ENCODE data around the gene FOXL2. TPM values are rescaled to one million over a fixed set of nuclear protein-coding genes. Genes with fewer than 3 reads are reported as not detected.

Gene FOXL2
- total and polyA plus RNA-seq, 9 of the 15 experiments (the other 6 are each of a cell fraction or from before 2014, with no cell fraction given): 0.27 to 22.1 (median 3.2) TPM

DNA sequence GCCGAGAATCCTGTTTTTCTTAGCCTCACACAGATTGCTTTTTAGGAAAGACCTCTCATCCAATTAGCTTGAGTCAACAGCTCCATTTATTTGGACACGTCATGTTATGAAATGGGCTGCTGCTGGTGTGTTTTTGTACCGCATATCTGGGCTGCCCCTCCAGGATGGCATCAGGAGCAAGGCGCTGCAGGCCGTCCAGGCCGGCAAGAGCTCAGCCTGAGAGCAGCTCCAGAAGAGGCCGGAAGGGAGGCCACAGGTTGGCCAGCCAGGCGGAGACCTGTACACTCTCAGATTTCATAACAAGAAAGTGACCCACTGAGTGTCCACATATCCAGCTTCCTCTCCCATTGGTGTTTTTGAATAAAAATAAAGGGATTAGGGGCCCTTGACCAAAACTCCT lies 28.4 kb upstream of the FOXL2 start:
- Histone ChIP-seq H2AFZ (ENCODE audit: low read depth, low read length) (no peak overlapping the region), H3K79me2 (ENCODE audit: control insufficient read depth, insufficient read depth, low read length) (no peaks in the 10 kb centered on the region), H3K36me3 (ENCODE audit: control insufficient read depth, insufficient read depth, low read length) (no peaks in the 10 kb centered on the region), H3K27ac (ENCODE audit: extremely low read depth, low read depth, low read length) (no peak overlapping the region), H3K9me3 (replicated peaks; ENCODE audit: control insufficient read depth, insufficient read depth, low read depth, low read length) (no peaks in the 10 kb centered on the region), H3K4me3 (no peak overlapping the region), H3K9ac (ENCODE audit: insufficient read depth in 1 of 2, low read depth in 2 of 2, low read length in 2 of 2) (0 out of 4 replicates have a peak overlapping the region, but pooled peaks of 1 of the 2 experiments have one; percentile 31), H3K4me2 (ENCODE audit: insufficient read depth, low read length) (no peak overlapping the region), H4K20me1 (replicated peaks; ENCODE audit: control insufficient read depth, insufficient read depth, low read length) (no peaks in the 10 kb centered on the region), H3K4me1 (replicated peaks in 1 of 2; ENCODE audit: control insufficient read depth in 2 of 2, insufficient read depth in 2 of 2, low read length in 2 of 2) (no peaks in the 10 kb centered on the region; a peak in 2 of 5 replicates), H3K27me3 (ENCODE audit: control insufficient read depth in 2 of 2, insufficient read depth in 2 of 2, low read length in 2 of 2) (peaks cover 0 to 5% of the 10 kb centered on the region in 2 experiments; a peak in 1 of 5 replicates), H3K9me1 (ENCODE audit: control insufficient read depth, insufficient read depth, low read length) (no peaks in the 10 kb centered on the region)
- CTCF ChIA-PET (ENCODE audit: low intra/inter-chr PET ratio): no interaction called here
- 60% methylated on average over 8 of the region's 8 CpGs for WGBS (ENCODE audit: insufficient coverage, low coverage, missing lambda C conversion rate)
- in situ Hi-C loops (cut with MboI) (no loop called here), intact Hi-C loops (cut with micrococcal nuclease) (no loop called here)
- ATAC-seq: no peak
- POLR2A ChIA-PET: interaction anchor here (0.9 kb wide), 1 partner anchor 28 kb away, joined by 3 read pairs; the partner anchor contains the start of genes FOXL2 and FOXL2NB
- no peak for DNase-seq (ENCODE audit: extremely low read depth in 1 of 4, low spot score in 3 of 4)
- no peak for FAIRE-seq
- no TSS peak for BruUV-seq (replicated peaks)
- TF ChIP-seq ZNF133 (CRISPR knock-in tag; IDR thresholded peaks at IDR 0.05) (no peak), DDX20 (tag; IDR thresholded peaks at IDR 0.05; ENCODE audit: low read depth) (no peak), ZNF507 (tag; conservative IDR thresholded peaks at IDR 0.05) (no peak), ZNF408 (CRISPR knock-in tag; IDR thresholded peaks at IDR 0.05; ENCODE audit: low read depth) (no peak), SOX6 (IDR thresholded peaks at IDR 0.05) (no peak), EGR1 (conservative IDR thresholded peaks at IDR 0.05) (no peak), GTF2B (IDR thresholded peaks at IDR 0.05; ENCODE audit: extremely low read depth, insufficient read length) (no peak), SIN3A (IDR thresholded peaks at IDR 0.05; ENCODE audit: borderline replicate concordance in 2 of 2, control insufficient read depth in 1 of 2, low read depth in 2 of 2, low read length in 2 of 2) (no peak), ZBTB11 (CRISPR knock-in tag; IDR thresholded peaks at IDR 0.05) (no peak), FOXJ3 (CRISPR knock-in tag; IDR thresholded peaks at IDR 0.05) (no peak), HDAC6 (IDR thresholded peaks at IDR 0.05; ENCODE audit: low read depth, low read length) (no peak), GABPA (tag; conservative IDR thresholded peaks at IDR 0.05; ENCODE audit: low read depth) (no peak), FOXM1 (IDR thresholded peaks at IDR 0.05; ENCODE audit: low read depth) (no peak), FOXM1 (CRISPR knock-in tag; IDR thresholded peaks at IDR 0.05; ENCODE audit: low read depth) (no peak)
- TF ChIP-seq, protein P1, sequence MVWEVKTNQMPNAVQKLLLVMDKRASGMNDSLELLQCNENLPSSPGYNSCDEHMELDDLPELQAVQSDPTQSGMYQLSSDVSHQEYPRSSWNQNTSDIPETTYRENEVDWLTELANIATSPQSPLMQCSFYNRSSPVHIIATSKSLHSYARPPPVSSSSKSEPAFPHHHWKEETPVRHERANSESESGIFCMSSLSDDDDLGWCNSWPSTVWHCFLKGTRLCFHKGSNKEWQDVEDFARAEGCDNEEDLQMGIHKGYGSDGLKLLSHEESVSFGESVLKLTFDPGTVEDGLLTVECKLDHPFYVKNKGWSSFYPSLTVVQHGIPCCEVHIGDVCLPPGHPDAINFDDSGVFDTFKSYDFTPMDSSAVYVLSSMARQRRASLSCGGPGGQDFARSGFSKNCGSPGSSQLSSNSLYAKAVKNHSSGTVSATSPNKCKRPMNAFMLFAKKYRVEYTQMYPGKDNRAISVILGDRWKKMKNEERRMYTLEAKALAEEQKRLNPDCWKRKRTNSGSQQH (CRISPR knock-in tag; IDR thresholded peaks at IDR 0.05): no peak
- TF ChIP-seq, protein P2, sequence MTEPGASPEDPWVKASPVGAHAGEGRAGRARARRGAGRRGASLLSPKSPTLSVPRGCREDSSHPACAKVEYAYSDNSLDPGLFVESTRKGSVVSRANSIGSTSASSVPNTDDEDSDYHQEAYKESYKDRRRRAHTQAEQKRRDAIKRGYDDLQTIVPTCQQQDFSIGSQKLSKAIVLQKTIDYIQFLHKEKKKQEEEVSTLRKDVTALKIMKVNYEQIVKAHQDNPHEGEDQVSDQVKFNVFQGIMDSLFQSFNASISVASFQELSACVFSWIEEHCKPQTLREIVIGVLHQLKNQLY (CRISPR knock-in tag; conservative IDR thresholded peaks at IDR 0.05): no peak
